Effector memory CD4-positive, alpha-beta T cell (primary cell): Measurements from ENCODE around the gene ELK4.

Source experiments
- DNase-seq, 3 donors: peaks; one replicate each; pipeline ENCODE4 v3.0.0-alpha.2; 2020
- H3K27ac ChIP-seq: 2 replicates; pipeline ENCODE4 v1.7.0; 2013; ENCODE audit warnings: mild to moderate bottlenecking, low read length, moderate library complexity; ENCODE audit not compliant: insufficient read depth, poor library complexity, severe bottlenecking
- H3K27me3 ChIP-seq: replicated peaks from 2 replicates; pipeline ENCODE4 v1.7.0; 2013; ENCODE audit warnings: mild to moderate bottlenecking, low read length; ENCODE audit not compliant: insufficient read depth, control insufficient read depth, poor library complexity, severe bottlenecking
- H3K36me3 ChIP-seq: 2 replicates; pipeline ENCODE4 v1.7.0; 2013; ENCODE audit warnings: mild to moderate bottlenecking, low read length, moderate library complexity; ENCODE audit not compliant: control insufficient read depth, insufficient read depth
- H3K4me1 ChIP-seq: 2 replicates; pipeline ENCODE4 v1.7.0; 2013; ENCODE audit warnings: low read length, mild to moderate bottlenecking; ENCODE audit not compliant: control insufficient read depth, insufficient read depth, poor library complexity, severe bottlenecking
- H3K4me3 ChIP-seq: 2 replicates; pipeline ENCODE4 v1.7.0; 2013; ENCODE audit warnings: low read length, low read depth, mild to moderate bottlenecking; ENCODE audit not compliant: insufficient read depth, poor library complexity, severe bottlenecking
- H3K9me3 ChIP-seq: 2 replicates; pipeline ENCODE4 v1.7.0; 2013; ENCODE audit warnings: mild to moderate bottlenecking, low read length, moderate library complexity; ENCODE audit not compliant: control insufficient read depth

ELK4 gene

DNA sequence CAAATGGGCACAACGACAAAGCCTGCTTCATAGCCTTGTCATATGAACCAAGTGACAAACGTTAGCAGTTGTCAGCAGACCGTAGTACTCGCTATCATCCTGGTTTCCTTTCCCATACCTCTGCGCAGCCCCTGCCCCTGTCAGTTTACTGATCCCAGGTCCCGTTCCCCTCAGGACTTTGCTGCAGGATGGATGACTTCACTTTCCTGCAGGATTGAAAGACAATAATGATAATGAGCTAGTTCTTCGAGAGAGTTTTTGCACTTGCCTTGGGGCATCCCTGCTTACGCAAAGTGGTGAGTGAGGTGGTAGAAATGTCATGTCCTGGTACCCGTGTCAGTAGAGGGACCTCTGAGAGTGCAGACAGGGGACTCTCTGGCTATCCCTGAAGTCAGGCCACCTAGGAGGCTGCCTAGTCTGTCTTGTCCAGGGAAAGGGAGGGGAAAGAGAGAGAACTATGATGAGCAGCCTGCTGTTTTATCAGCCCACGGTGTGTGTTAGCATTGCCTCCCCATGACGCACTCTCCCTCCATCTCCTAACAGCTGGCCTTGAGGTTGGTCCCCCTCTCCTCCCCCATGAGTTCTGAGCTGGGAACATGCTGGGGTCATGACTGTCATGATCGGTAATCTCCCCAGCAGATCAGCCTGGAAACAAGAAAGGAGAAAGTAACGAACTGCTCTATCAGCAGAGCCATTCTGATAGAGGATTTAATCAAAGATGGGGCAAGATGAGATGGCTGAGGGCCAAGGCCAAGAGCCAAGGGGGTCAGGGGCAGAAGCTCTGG, 53.7 kb downstream of the ELK4 start:
- H3K36me3 ChIP-seq: no peaks in the 10 kb centered on the region
- peaks cover 8% of the 10 kb centered on the region for H3K27me3 ChIP-seq
- DNase-seq: no peak
- H3K9me3 ChIP-seq: no peaks in the 10 kb centered on the region
- no peak overlapping the region for H3K27ac ChIP-seq
- H3K4me3 ChIP-seq: no peak overlapping the region
- no peaks in the 10 kb centered on the region for H3K4me1 ChIP-seq

GRCh38 chr1:205576805-205577761, 54.7 kb downstream of the ELK4 start:
- H3K4me3 ChIP-seq: no peak overlapping the region
- H3K27ac ChIP-seq: no peak overlapping the region
- H3K27me3 ChIP-seq: peaks cover 8% of the 10 kb centered on the region
- H3K9me3 ChIP-seq: no peaks in the 10 kb centered on the region
- no peak for DNase-seq
- no peaks in the 10 kb centered on the region for H3K36me3 ChIP-seq
- no peaks in the 10 kb centered on the region for H3K4me1 ChIP-seq

GRCh38 chr1:205576011-205576410, 55.8 kb downstream of the ELK4 start:
- H3K27me3 ChIP-seq: peaks cover 8% of the 10 kb centered on the region

DNA sequence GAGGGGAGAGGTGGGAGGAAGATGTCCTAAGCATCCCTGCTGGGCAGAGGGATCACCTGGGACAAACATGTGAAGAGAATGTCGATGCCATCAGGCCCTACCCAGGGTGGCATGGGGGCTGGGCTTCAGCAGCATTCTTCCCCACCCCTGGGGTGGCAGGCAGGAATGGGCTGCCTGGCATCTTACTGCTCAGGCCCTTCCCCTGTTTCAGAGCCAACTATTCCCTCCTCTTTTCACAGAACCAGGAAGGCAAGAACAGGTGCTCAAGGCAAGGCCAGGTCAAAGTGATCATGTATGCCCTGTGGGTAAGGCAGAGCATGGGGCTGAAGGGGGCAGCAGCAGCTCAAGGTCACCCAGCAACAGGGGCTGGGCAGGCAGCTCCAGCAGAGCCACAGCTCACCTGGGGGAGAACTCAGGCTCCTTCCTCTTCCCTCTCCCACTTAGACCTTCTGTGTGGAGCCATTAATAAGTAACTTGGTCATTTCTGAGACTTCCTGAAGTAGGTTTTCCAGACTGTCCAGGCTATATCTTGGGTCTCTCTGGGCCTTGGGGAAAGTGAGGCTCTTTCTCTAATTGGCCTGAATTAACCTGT, 56.4 kb downstream of the ELK4 start:
- Histone ChIP-seq H3K4me3 (no peak overlapping the region), H3K27ac (no peak overlapping the region), H3K27me3 (peaks cover 8% of the 10 kb centered on the region), H3K36me3 (no peaks in the 10 kb centered on the region), H3K9me3 (no peaks in the 10 kb centered on the region), H3K4me1 (no peaks in the 10 kb centered on the region)
- DNase-seq: no peak

More at GRCh38 chr1:205576011-205576410, 55.8 kb downstream of the ELK4 start:
- no peak for DNase-seq
- Histone ChIP-seq H3K4me3 (no peak overlapping the region), H3K27ac (no peak overlapping the region), H3K36me3 (no peaks in the 10 kb centered on the region), H3K9me3 (no peaks in the 10 kb centered on the region), H3K4me1 (no peaks in the 10 kb centered on the region)

DNA sequence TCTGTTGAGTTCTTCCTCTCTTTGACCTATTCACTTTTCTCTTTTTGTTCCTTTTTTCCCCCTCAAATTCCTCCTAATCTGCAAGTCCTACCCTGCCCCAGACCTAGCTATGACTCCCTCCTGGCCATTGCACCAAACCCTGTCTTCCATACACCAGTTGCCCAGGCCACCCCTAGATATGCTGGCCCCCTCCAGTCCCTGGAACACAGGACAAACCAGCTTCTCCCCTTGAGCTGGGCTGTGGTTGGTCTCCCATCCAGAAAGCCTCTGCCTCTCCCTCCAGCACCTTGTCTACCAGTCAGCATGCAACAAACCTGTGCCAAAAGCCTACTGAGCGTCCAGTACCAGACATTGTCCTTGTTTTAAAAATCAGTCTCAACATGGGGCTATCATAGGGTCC, 59.4 kb downstream of the ELK4 start:
- no peaks in the 10 kb centered on the region for H3K36me3 ChIP-seq
- peaks cover 11% of the 10 kb centered on the region for H3K27me3 ChIP-seq
- H3K4me3 ChIP-seq: no peak overlapping the region
- no peaks in the 10 kb centered on the region for H3K9me3 ChIP-seq
- no peak for DNase-seq
- no peaks in the 10 kb centered on the region for H3K4me1 ChIP-seq
- no peak overlapping the region for H3K27ac ChIP-seq

- H3K36me3 ChIP-seq: no peaks in the 10 kb centered on the region
- H3K4me3 ChIP-seq: no peak overlapping the region
- DNase-seq: no peak
- no peaks in the 10 kb centered on the region for H3K4me1 ChIP-seq
- peaks cover 11% of the 10 kb centered on the region for H3K27me3 ChIP-seq
- H3K27ac ChIP-seq: no peak overlapping the region
- H3K9me3 ChIP-seq: no peaks in the 10 kb centered on the region
Measured at GRCh38 chr1:205571747-205572146, 60.1 kb downstream of the ELK4 start.

DNA sequence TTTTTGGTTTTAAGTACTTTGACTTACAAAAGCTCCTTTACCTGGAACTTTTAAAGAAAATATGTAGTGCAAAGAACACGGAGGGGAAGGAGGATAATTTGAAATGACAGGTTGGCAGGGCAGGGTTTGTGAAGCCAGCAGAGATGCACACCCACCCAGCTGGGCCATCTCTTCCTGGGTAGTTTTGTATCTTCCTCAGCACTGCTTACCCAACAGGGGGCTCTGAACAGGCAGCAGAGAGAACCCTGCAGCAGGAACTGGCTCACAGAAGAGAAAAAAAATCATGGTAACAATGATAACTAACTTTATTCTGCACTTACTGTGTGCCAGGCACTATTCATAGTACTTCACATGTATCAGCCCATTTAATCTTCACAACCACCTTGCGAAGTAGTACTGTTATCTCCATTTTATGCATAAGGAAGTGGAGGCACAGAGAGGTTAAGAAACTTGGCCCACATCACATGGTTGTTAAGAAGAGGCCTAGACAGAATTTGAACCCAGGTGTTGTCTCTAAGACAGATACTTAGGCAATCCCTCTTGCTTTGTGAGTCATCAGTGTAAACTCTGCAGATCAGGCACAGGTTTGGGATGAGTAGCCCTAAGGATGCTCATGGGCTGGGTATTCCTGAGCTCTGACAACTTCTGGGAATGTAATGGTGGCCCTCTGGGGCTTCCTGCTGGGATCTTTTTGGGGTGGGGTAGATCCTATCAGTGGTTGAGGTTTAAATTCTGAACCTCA, 60.8 kb downstream of the ELK4 start:
- Histone ChIP-seq H3K27me3 (peaks cover 11% of the 10 kb centered on the region), H3K36me3 (no peaks in the 10 kb centered on the region), H3K4me1 (no peaks in the 10 kb centered on the region), H3K4me3 (no peak overlapping the region), H3K27ac (no peak overlapping the region), H3K9me3 (no peaks in the 10 kb centered on the region)
- no peak for DNase-seq

GRCh38 chr1:205570173-205570501, 61.7 kb downstream of the ELK4 start:
- Histone ChIP-seq H3K27me3 (peaks cover 11% of the 10 kb centered on the region), H3K4me1 (no peaks in the 10 kb centered on the region)
- no peak for DNase-seq

GRCh38 chr1:205569411-205570172, 62.2 kb downstream of the ELK4 start:
- no peak overlapping the region for H3K4me3 ChIP-seq
- H3K36me3 ChIP-seq: no peaks in the 10 kb centered on the region
- no peaks in the 10 kb centered on the region for H3K9me3 ChIP-seq
- DNase-seq: no peak
- H3K4me1 ChIP-seq: no peaks in the 10 kb centered on the region
- H3K27ac ChIP-seq: no peak overlapping the region
- H3K27me3 ChIP-seq: peaks cover 13% of the 10 kb centered on the region

More at GRCh38 chr1:205570173-205570501, 61.7 kb downstream of the ELK4 start:
- no peak overlapping the region for H3K4me3 ChIP-seq
- H3K27ac ChIP-seq: no peak overlapping the region
- H3K36me3 ChIP-seq: no peaks in the 10 kb centered on the region
- no peaks in the 10 kb centered on the region for H3K9me3 ChIP-seq
